NCI-H774 (cell line): ENCODE data around the gene PNPLA8.

ENCODE experiments used
- DNase-seq: peaks from one replicate; lab custom pipeline; 2025; lab: John Stamatoyannopoulos, UW

PNPLA8 gene

GRCh38 chr7:108442039-108442568 is 83.8 kb downstream of the PNPLA8 start:
- peak; percentile 70 for DNase-seq

GRCh38 chr7:108441392-108441955 is 84.5 kb downstream of the PNPLA8 start:
- DNase-seq = no peak

GRCh38 chr7:108440613-108441012 is 85.3 kb downstream of the PNPLA8 start:
- DNase-seq = no peak

DNA sequence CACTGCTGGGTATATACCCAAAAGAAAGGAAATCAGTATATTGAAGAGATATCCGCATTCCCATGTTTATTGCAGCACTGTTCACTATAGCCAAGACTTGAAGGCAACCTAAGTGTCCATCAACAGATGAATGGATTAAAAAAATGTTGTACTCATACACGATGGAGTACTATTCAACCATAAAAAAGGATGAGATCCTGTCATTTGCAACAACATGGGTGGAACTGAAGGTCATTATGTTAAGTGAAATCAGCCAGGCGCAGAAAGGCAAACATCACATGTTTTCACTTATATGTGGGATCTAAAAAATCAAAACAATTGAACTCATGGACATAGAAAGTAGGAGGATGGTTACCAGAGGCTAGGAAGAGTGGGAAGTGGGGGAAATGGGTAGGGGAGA is 89.0 kb downstream of the PNPLA8 start:
- DNase-seq = no peak

GRCh38 chr7:108434010-108434409 is 91.9 kb downstream of the PNPLA8 start:
- DNase-seq = no peak

DNA sequence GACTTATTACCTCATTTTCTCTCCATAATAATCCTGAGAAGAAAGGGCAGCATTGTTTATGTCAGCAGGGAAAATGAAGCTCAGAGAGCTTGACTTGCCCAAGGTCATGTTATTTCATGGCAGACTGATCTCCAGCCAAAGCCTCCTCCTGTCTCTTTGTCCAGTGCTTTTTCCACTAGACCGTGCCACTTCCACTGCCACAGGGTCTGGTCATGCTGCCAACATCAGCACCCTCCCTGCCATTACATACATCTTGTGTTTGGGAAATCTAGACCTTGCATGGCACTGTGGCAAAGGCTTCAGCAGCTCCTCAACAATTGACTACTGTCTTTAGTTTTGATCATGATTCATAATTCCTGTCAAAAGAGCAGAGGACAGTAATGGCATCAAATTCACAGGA is 94.8 kb downstream of the PNPLA8 start:
- no peak for DNase-seq

GRCh38 chr7:108430664-108431063 is 95.3 kb downstream of the PNPLA8 start:
- DNase-seq = no peak

DNA sequence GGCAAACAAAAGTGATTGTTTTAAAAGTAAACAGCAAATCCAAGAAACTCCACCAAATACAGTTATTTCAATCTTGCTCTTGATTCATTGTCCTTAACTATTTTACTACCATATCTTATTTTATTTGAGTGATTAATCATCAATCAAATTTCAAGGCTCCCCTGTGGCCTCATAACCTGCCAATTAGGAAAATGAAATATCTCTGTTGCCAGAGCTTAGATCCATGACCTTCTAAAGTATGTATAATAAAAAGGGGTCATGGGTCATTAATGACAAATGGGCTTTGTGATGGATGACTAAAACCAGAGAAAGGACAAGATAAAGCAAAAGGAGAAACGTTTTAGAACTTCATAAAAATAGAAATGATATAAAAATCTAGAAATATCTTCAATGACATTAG is 98.2 kb downstream of the PNPLA8 start:
- DNase-seq = no peak

GRCh38 chr7:108425714-108426275 is 100.1 kb downstream of the PNPLA8 start:
- DNase-seq = no peak

- no peak for DNase-seq
These were observed 101.9 kb downstream of the PNPLA8 start for GRCh38 chr7:108424013-108424412.

GRCh38 chr7:108423089-108423989 is 102.6 kb downstream of the PNPLA8 start:
- DNase-seq = no peak

DNA sequence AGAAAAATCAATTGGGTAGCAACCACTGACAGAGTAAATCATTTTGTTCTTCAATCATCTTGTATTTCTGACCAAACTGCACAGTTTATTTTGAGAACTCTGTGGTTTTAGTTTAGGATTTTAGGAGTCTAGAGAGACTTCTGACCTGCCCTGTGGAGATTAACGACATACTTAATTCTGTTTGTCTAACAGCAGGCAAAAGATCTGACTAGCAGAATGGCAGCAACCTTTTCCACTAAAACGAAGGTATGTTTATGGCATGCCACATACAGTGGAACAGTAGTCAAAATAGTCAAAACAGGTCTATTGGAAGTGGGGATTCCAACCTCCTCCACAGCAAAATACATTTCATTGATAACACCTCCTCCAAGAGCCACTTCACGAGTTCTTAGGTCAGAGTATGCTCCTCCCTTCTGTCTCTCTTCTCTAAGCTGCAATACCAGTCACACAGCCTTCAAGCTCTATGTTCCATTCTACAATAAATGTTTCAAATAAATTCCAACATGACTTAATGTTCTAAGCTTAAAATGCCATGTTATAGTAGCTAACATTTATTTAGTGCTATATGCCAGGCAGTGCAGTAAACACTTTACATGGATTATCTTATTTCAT is 104.1 kb downstream of the PNPLA8 start:
- no peak for DNase-seq
